GM19043 (cell line): ENCODE measurements around the gene CASS4.
"Not testable (repeated sequence)": the region's sequence is repeated elsewhere in the genome, so short reads cannot be mapped to it uniquely, and the experiment has no call there.

Experiments
- ATAC-seq: cut with Tn5 transposase; IDR thresholded peaks from one replicate; pipeline ENCODE4 v1.9.1; 2021; ENCODE audit warnings: low read depth; ENCODE audit not compliant: unreplicated experiment

Gene CASS4, protein sequence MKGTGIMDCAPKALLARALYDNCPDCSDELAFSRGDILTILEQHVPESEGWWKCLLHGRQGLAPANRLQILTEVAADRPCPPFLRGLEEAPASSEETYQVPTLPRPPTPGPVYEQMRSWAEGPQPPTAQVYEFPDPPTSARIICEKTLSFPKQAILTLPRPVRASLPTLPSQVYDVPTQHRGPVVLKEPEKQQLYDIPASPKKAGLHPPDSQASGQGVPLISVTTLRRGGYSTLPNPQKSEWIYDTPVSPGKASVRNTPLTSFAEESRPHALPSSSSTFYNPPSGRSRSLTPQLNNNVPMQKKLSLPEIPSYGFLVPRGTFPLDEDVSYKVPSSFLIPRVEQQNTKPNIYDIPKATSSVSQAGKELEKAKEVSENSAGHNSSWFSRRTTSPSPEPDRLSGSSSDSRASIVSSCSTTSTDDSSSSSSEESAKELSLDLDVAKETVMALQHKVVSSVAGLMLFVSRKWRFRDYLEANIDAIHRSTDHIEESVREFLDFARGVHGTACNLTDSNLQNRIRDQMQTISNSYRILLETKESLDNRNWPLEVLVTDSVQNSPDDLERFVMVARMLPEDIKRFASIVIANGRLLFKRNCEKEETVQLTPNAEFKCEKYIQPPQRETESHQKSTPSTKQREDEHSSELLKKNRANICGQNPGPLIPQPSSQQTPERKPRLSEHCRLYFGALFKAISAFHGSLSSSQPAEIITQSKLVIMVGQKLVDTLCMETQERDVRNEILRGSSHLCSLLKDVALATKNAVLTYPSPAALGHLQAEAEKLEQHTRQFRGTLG

DNA sequence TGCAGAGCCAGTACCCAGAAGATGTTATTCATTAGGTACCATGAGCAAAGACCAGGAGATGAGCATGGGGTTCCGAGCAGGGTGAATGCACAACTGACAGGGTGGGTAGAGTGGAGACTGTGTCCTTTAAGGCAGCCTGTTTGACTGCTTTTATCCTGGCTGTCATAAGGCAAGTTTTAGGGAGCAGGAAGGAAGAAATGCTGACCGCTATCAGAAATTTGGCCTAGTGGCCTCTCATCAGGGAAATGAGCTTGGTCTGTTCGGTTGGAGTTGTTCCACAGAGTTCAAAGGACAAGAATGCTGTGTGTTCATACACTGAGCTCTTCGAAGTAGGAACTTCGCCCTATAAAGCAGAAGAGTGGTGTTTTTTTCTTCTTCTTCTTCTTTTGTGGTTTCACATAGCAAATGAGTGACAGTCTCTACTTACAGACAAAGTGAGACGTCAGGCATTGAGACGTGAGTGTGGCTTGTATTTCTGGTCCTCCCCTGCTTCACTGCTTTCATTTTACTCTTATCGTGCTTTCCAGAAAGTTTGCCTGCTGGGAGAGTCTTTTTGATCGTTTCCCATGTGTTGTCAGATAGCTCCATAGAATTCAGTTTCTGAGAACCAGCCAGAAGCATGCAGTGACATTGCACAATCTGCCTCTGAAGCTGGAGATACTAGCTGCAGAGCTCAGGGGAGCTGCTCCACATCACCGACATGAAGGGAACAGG lies at the start of gene CASS4:
TSS of gene CASS4 (plus strand) at position 502 of the 714 bp plus-strand sequence. CDS start at position 701, 199 bp downstream.
- ATAC-seq = peak; percentile 70

DNA sequence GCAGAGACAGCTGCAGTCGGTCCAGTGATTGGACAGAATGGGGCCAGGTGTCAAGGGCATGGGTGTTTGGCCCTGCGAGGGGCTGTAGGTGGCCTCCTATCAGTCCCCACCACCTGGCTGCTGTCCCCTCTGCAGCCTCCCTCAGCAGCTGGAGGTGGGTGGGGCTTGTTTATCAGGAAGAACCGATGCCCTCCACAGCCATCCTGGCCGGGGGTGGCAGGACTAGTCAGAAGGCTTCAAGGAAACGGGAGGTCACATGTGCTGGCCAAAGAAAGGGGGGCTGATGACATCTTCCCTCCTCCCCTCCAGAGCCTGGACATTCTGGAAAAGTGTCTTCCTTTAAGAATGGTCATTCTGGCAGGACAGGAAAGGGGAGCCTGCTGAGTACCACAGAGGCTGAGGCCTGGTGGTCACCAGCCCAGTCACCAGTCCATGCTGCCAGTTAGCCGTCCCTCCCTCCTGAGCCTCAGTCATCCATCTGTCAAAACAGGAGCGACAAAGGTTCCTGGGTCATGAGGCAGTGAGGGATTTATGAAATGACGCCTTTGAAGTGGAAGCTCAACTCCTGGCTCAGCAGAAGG lies 49.1 kb upstream of the CASS4 start:
- ATAC-seq = no peak

- ATAC-seq = no peak
Measured at GRCh38 chr20:56363491-56363890, 48.6 kb upstream of the CASS4 start.

DNA sequence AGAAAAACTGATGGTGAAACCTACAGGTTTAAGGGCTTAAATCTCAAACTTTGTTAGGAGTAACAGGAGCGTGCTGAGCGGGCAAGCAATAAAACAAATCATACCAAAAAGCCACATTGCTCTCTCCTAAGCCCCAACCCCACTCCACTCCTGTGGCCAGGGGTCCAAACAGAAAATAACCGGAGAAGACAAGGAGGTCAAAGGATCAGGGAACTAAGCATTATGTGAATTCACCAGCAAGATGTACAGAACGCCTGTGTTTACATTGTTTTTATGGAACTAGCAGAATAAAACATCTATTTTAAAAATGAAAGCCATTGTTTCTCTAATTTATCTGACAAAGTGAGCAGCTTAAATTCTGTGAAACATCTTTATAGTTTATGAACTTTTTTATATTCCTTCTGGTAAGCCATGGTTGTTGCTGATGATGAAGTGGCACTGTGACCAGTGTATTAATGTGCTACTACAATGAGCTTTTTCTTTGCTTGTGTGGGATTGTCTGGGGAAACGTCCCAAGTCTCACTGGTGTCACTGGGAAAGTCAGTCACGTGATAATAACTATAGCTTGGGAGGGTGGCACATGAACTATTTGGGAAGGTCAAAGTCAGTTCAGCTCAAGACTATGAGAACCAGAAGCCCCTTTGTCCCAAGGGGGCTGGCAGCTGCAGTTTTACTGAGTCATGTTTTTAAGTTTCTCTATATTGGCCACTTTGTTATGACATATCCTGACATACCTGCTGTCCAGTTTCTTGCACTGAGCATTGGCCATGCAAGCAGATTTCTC lies 43.5 kb upstream of the CASS4 start:
- no peak for ATAC-seq

DNA sequence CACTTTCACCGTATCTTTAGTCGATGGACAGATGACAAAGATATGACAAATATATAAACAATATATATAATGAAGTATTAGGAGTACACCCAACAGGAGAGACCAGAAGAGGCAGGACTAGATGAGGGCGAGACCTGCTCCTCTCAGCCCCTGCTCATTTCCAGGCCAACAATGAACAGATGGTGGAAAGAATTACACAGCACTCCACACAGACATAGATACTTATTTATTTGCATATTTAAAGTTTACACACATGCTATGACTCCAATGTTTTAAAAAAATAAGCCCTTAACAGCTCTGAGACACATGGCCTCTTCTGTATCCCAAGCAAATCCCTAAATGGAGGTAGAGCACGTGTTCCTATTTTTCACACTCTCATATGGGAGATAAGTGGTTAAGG lies 42.9 kb upstream of the CASS4 start:
- no peak for ATAC-seq

DNA sequence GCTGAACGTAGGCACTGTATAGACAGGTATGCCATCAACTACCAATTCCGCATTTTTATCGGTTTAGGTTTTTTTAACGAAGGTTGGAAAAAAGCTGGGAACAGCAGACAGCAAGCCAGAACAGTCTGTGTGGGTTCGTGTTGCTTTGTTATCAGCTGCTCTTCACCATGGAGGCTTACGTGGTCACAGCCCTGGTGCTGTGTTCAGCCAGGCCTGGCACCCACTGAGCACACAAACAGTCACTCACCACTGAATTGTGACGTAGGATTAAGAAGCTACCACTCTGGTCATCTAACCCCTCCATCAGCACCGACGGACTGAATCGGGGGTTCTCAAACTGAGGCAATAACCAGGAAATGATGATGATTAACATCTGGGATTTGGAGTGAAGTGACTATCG lies 40.1 kb upstream of the CASS4 start:
- ATAC-seq = no peak

GRCh38 chr20:56372850-56373249 lies 39.2 kb upstream of the CASS4 start:
- ATAC-seq = no peak

GRCh38 chr20:56373942-56374341 lies 38.1 kb upstream of the CASS4 start:
- ATAC-seq = no peak

GRCh38 chr20:56376331-56376730 lies 35.7 kb upstream of the CASS4 start:
- ATAC-seq = no peak

DNA sequence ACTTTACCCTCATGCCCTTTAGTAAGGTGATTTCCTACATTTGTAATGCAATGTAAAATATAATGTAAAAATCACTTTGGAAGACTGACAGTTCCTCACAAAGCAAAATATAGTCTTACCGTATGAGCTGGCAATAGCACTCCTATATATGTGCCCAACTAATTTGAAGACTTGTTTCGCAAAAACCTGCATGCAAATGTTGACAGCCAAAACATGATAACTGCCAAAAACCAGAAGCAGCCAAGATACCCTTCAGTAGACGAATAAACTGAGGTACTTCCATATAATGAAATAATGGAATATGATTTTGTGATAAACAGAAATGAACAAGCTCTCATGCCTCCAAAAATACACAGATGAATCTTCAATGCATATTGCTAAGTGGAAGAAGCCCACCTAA lies 33.7 kb upstream of the CASS4 start:
- ATAC-seq = no peak

GRCh38 chr20:56380375-56380774 lies 31.7 kb upstream of the CASS4 start:
- ATAC-seq = no peak

- no peak for ATAC-seq
Measured at GRCh38 chr20:56381501-56381900, 30.6 kb upstream of the CASS4 start.

DNA sequence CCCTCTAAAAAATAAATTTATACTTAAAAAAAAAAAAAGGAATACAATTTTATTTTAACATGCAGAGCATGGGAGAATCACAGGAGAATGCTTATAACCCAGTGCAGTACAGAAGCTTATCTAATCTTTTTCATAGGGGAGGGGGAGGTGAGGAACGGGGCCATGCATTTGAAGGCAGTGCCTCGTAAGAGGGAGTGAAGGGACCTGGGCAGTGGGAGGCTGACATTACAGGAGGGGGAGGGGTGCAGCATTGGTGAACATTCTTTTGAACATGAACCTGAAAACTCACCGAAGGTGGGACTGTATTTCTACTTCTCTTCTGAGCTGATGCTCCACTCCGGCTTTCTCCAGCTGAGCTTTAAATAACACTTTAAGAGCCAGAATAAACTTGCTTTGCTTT lies 29.4 kb upstream of the CASS4 start:
- no peak for ATAC-seq

DNA sequence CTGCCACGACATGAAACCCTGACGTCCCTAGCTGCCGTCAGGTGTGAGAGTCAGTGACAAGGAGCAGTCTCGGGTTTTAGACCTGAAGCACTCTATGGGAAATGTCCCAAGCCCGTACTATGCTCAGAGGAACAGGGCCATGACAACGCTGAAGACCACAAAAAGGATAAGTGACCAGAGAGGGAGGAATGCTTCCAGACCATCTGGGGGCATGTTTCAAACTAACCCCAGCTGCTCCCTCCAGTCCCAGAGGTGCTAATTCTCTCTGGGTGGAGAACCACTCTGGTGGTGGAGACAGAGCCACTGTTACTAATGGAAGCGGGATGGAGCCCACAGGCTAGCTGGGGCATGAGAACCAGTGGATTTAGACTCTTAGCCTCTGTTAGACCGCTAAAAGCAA lies 28.7 kb upstream of the CASS4 start:
- ATAC-seq = no peak

GRCh38 chr20:56385130-56385529 lies 26.9 kb upstream of the CASS4 start:
- no peak for ATAC-seq

- no peak for ATAC-seq
Measured at GRCh38 chr20:56386219-56386618, 25.8 kb upstream of the CASS4 start.

- ATAC-seq = no peak
Measured at GRCh38 chr20:56388882-56389281, 23.2 kb upstream of the CASS4 start.

- ATAC-seq = no peak
Measured at GRCh38 chr20:56389807-56390206, 22.3 kb upstream of the CASS4 start.

DNA sequence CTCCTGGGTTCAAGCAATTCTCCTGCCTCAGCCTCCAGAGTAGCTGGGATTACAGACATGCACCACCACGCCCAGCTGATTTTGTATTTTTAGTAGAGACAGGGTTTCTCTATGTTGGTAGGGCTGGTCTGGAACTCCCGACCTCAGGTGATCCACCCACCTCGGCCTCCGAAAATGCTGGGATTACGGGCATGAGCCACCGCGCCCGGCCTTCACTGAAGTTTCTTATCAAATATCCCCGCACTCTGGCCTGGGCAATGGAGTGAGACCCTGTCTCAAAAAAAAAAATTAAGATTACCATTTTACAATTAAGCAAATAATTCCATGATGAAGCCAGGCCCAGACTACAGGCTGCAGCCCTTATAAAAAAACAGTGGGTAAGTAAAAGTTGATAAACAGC lies 21.7 kb upstream of the CASS4 start:
- ATAC-seq = not testable (repeated sequence)

DNA sequence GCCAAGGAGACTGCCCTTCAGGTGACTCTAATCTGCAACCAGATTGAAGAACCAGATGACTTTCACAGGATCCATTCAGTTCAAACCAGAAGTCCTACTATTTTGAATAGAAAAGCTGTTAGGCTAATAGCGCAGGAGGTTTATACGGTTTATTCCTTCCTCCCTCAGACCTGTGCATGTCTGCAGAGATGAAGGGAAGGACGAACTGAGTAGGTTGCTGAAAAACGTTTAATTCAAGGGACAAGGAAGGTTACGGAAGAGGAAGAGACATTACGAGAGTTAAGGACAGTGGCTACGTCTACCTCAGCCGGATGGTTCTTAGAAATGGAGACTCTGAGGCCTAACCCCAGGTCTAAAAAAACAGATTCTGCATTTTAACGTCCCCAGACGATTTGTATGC lies 21.0 kb upstream of the CASS4 start:
- no peak for ATAC-seq
